HG03439 (cell line): ENCODE data around the gene EML3.
"Not testable (repeated sequence)": the region's sequence is repeated elsewhere in the genome, so short reads cannot be mapped to it uniquely, and the experiment has no call there.

ENCODE experiments used
- ATAC-seq: cut with Tn5 transposase; IDR thresholded peaks from one replicate; pipeline ENCODE4 v1.9.1; 2021; ENCODE audit warnings: mild to moderate bottlenecking, moderate library complexity; ENCODE audit not compliant: unreplicated experiment

The EML3 gene

DNA sequence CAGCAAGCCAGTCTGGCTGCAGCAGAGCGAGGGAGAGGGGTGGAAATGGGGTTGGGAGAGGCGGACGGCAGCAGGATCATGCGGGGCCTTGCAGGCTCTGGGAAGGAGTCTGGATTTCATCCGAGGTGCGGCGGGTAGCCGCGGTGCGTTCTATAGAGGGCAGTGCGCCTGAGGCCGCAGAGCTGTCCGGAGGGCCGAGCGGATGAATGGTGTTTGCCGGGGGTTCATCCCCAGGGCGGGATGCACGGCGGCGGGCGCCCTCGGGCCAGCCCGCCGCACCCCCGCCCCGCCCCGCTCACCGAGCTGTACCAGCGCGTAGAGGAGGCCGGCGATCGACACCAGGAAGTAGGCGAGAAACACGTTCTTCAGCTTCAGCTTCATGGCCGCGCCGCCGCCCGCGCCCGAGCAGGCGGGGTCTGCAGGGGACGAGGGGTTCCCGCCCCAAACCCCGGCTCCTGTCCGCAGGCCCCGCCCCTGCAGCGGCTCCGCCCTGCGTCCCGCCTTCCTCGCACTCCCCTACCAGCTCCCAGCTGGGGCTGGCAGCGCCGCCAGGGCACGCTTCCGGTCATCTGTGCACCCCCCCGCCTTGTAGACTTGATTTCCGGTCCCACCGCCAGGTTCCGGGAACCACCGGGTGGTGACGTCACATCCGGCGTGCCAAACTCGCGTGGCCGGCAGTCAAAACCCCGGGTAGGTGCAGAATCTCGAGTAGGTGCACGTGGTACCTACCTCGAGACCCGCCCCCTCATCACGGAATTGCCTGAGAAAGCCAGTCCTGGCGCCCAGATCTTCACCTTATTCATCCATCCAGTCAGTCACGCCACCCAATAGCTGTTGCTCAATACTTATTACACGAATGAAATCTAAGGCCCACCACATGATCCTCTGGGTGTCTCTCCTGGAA, 9.2 kb upstream of the EML3 start, which contains the start of gene B3GAT3:
TSS of gene B3GAT3 (minus strand) at position 420 of the 904 bp plus-strand sequence. CDS start at position 381, 39 bp downstream.
- ATAC-seq = peak; percentile 95

DNA sequence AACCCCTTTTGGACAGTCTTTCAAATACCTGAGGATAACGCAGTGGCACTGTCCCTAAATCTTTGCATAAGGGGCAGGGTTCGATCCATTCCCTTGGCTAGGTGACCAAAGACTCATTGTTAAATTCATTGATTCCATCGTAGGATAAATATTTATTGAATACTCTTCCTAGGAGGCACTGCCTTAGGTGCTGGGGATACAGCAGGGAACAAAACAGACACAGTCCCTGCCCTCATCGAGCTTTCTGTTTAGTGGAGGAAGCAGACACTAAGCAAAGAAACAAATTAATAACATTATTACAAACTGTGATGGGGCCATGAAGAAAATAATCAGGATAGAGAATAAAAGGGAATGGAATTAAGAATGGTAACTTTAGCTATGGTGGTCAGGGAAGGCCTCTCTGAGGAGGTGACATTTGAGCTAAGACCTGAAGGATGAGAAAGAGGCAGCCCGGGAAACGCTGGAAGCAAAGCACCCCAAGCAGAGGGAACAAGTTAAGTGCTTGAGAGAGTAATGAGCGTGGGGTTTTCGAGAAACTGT, 8.5 kb upstream of the EML3 start:
- no peak for ATAC-seq

DNA sequence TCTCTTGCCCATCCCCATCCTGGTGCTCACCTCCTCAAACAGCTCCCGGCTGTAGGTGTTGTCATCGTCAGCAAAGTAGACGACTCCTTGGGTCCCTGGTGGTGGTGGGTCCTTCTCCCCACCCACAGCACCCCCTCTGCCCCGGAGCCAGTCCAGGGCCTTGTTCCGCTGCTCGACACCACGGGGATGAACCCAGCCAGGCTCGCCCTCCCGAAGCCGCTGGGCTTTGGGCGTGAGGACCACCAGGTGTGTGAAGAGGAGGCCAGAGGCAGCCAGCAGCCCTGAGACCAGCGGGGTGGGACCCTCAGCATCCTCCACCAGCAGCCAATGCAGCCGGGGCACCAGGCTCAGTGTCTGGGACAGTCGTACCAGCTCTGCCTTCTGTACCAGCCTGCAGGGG, 4.4 kb upstream of the EML3 start:
- not testable (repeated sequence) for ATAC-seq

DNA sequence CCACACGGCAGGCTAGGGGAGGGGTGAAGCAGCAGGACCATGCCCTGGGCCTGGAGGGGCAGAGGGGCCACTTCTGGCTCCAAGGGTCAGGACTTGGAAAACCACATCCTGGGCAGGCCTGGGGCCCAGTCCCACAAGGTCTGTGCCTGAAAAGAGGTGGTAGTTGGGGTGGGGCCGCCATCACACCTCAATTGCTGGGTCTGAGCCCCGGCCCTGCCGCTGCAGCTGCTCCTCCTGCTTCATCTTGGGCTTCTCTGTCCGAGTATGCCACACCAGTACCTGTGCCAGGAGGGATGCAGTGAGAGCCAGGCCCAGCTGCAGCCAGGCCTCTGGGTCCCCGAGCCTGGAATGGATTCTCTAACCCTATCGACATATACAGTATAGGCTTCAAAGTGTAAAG, 2.9 kb upstream of the EML3 start:
- no peak for ATAC-seq

DNA sequence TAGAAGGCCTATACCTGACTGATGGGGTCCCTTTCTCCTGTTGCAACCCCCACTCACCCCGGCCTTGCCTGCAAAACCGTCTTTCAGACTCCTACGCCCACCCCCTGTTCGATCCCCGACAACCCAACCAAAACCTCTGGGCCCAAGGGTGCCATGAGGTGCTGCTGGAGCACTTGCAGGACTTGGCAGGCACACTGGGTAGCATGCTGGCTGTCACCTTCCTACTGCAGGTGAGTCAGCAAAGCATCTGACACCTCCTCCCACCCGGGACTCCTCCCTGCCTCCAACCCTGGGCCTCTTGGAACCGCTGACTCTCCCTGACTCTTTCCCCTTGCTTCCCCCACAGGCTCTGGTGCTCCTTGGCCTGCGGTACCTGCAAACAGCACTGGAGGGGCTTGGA, 1.7 kb upstream of the EML3 start:
- ATAC-seq = no peak

DNA sequence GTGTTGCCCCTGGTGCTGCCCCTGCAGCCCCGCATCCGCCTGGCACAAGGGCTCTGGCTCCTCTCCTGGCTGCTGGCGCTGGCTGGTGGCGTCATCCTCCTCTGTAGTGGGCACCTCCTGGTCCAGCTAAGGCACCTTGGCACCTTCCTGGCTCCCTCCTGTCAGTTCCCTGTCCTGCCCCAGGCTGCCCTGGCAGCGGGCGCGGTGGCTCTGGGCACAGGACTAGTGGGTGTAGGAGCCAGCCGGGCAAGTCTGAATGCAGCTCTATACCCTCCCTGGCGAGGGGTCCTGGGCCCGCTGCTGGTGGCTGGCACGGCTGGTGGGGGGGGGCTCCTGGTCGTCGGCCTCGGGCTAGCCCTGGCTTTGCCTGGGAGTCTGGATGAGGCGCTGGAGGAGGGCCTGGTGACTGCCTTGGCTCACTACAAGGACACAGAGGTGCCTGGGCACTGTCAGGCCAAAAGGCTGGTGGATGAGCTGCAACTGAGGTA, 760 bp upstream of the EML3 start:
- ATAC-seq = no peak

DNA sequence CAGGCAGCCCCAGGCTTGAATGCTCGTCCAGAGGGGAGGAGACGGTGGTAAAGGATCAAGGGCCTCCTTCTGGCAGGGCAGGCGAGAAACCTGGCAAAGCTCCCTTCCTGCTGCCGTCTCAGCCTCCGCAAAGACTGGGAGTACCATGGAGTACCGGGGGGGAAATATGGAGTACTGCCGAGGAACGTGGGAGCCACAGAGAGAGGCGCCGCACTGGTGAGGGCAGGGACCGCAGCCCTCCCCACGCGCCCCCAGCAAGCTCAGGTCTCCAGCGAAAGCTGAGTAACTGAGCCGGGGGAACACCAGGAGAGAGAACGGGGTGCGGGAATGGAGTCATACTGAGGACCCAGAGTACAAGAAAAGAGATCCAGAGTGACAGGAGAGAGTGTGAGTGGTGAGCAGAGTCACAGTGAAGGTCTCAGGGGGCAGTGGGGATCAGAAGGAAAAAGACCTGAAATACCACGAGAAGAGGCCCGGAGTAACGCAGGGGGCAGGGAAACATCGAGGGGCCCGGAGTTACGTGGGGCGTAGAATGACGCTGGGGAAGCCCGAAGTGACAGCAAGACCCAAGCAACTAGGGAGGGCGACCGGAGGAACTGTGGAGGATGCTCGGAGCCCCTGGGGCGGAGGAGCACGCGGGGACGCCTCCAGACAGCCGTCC, 740 bp downstream of the EML3 start:
- no peak for ATAC-seq

DNA sequence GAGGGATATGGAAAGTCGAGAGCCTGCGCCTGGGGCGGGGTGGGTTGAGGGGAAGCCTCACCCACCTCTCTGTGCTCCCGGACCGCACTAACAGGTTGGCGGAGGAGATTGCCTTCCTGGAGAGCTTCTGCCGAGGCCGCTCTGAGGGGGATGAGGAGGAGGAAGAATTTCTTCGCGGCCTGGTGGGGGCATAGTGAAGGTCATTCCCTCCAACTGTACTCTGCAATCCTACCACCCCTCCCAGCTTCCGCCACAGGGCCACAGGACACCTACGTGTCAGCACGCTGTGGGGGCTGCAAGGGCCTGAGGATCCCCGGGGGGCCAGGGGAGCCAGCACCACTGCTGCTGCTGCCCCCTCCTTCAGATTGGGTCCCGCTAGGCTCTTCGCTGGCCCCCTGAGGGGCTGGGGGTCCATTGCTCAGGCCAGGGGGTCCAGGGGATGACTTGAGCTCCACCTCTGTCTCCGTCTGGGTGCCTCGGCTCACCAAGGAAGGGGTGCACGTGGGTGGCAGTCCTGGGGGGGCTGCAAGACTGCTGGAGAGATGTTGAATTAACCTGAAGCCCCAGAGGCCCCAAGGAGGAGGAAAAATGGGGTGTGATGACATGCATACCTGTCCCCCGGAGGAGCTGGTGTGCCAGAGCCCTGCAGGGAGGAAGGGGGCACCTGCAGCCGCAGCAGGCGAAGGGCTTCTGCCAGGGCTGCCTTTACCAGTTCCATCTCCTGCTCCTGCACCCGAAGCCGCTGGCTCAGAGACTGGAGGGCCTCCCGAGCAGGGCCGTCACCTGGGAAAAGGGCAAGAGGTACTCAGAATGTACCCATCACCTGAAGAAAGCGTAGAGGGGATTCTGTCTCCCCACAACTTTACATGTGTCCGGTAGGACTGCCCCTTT, 1.5 kb downstream of the EML3 start:
- no peak for ATAC-seq

DNA sequence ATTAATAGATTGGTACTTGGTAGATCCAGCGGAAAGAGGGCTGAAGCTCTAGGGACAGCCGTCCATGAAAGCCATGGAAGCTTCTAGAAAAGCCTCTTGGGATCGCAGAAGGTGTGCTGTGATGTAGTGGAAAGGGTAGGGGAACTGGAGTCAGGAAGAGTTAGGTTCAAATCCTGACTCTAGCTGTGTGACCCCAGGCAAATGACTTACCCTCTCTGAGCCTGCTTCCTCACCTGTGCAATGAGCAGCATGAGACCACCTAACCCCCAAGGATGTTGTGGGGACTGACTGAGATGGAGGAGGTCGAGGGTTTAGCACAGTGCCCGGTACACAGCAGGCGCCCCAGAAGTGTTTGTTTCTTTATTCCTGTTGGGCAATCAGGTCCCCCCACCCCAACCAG, 2.2 kb downstream of the EML3 start:
- no peak for ATAC-seq

DNA sequence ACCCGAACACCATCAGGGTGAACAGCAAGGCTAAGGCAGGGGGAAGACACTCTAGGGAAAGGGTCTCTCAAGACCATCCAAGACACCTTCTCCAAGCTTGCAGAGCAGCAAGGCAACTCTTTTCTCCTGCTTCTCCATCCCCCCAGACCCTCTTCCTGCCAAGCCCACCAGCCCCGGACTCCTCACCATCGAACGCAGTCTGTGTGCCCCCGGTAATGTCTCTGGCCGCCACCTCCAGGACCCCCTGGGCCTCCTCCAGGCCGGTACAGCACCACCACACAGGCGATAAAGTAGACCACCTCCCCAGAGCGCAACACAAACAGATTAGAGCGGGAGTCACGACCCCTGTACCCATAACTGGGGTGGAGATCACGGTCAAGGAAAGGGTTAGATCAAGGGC, 3.8 kb downstream of the EML3 start:
- no peak for ATAC-seq

DNA sequence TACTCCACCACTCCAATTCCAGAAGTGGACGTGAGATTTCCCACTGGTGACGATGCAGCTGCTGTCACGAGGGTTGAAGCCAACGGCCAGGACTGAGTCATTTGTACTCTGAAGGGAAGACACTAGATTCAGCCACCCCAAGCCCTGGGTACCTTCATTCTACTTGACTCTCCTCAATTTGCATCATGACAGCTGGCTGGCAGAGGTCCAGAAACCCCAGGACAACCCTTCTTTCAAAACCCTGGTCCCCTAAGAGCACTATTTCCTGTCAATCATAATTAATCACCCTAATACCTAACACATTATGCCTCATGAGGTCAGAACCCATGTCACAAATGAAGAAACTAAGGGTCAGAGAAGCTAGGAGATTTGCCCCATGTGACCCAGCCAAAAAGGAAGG, 4.9 kb downstream of the EML3 start:
- no peak for ATAC-seq

DNA sequence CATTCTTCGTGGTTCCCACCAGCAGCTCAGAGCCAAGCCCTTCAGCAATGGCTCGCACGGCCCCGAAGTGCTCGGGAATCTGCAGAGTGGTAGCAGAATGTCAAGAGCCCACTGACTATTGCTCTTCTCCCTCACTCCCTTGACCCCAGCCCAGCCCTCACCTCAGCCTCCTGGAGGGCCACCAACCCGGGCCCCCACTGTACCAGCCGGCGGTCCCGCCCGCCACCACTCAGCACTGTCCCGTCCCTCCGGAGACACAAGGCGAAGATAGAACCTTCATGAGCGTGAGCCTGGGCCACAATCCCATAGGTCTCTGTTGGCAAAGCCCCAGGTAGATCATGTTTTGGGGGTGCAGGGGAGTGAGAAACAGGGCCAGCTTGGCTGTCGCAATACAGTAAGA, 6.7 kb downstream of the EML3 start:
- no peak for ATAC-seq

DNA sequence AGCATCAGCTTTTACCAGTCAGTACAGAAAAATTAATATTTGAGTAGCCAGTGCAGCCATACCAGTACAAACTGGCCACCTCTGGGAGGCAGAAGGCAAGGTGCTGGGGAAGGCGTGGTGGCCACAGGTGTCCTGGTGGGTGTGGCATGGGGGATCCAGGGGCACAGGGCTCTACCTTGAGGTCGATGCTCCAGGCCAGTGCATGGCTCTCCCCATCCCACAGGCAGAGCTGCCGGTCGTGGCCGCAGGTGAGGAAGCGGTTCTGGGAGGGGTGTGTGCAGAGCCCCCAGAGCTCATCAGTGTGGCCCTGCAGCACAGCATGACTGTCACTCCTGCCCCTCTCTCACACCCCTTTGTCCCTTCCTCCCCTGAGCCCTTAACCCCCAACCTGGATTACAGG, 7.1 kb downstream of the EML3 start:
- ATAC-seq = no peak

DNA sequence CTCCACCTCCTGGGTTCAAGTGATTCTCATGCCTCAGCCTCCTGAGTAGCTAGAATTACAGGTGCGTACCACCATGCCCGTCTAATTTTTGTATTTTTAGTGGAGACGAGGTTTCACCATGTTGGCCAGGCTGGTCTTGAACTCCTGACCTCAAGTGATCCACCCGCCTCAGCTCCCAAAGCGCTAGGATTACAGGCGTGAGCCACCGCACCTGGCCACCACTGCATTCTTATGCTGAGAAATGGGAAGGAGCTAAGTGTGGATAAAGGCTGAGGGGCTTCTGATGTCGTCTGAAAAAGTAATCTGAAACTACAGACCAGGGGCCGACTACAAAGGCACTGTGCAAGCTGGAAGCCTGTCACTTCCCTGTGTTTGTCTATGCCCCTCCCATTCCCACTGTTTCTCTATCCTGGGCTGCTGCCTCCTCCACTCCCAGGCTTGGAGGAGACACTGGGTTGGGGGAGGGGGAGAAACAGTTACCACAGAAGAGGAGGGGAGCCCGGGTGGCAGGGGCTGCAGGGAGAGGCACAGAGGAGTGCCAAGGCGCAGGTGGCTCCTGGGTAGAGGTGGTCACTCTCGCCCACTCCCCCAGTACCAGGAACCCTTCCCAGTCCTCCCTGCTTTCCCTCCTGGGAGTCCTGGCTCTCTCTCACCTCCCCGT, 8.0 kb downstream of the EML3 start:
- ATAC-seq = no peak

DNA sequence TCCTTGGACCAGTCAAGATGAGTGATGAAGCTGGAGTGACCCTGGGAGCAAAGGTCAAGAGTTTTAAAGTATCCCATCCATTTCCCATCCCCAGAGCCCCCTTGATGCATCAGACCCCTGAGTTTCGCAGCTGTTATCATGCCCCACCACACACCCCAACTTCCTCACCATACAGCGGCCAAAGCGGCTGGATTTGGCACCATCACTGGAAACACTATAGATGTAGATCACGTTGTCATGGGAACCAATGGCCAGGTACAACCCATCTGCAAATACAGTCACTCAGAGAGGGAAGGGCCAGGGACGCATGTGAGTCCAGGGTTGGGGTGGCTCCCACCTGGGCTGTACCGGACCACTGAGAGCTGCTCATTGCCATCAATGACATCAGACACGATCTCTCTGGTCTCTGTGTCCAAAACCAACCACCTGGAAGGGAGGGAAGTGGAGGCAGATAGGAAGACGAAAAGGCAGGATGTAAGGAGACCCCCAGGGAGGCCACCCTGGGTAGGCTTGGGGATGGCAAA, 8.7 kb downstream of the EML3 start:
- no peak for ATAC-seq

DNA sequence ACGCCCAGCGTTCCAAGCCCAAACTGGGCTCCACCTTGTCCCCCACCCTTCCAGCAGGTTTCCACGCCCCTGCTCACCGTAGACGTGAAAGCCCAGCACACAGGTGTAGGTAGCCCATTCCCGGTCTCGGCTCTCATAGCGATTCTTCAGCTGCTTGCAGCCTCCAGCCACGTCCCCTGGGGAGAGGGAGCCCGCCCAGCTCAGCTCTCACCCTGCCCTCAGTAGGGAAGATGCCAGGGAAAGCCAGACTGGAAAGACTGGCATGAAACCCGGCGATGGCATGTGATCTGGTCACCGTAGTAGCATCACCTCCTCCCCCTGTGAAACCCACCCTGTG, 9.5 kb downstream of the EML3 start:
- no peak for ATAC-seq

DNA sequence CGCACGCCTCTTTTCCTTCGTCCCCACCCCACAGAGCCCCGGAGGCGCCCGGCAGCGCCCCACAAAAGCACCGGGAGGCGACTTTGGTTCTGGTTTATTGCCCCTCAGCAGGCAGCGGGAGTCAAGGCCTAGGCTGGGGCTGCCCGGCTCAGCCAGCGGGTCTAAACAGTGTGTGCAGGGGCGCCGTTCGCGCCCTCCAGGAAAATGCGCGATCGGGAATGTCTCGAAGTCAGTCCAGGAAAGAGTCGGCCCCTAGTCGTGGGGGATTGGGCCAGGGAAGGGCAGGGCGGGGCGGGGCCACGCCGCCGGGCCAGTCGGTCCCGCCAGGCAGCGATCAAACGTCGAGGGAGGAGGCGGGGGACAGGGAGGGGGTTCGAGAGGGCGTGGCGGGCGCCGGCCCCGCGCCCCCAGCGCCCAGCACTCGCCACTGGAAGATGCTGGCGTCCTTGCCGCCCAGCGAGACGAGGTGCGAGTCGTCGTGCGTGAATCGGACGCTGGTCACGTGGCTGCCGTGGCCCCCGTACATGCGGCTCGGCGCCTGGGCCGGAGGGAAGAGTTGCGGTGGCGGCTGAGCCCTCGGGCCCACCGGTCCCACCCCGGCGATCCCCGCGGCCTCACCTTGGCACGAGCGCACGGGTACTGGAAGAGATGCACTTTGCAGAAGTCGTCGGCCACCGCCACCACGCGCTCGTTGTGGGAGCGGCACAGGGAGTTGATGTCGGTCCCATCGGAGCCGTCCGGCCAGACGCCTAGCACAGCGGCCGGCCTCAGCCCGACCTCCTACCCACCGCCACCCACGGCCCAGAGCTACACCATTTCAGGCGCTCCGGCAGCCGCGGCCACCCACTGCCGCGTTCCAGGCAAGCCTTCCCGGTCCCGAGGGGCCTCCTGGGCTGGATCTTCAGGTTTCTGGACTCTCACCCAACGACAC, 10.2 kb downstream of the EML3 start:
- ATAC-seq = no peak

DNA sequence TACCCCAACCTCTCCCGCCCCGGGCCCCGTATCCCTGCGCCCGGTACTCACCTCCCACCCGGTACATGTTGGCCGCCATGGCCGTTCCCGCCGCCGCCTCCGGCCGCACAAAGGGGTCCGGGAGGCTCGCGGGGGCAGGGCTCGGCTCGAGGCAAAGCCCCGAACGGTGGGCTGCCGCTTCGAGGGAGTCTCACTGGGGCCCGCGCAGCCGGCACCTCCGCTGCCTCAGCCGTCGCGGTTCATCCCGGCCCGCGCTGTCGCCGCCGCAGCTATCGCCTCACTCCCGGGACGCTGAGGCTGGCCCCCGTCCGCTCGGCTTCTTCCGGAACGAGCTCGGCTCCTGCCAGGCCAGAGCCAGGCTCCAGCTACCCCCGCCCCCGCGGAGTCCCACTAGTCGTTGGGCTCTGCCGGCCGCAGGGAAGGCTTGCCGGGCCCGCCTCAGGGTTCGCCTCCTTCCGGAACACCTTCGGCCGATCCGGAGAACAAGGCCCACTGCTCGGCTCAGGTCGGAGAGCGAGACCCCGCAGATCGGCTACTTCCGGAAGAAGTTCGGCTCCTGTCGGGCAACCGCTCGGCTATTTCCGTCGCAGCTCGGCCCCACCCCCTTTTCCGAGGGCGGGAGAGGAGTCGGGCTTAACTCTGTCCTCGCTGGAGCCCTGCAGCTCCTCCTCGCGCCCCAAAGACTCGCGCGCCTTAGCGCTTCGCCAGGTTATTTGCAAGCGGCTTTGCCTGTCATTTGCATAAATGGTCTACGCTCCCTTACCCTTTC, 11.0 kb downstream of the EML3 start, which contains the start of gene MTA2:
TSS of gene MTA2 (minus strand) at position 494 of the 769 bp plus-strand sequence. CDS start at position 79, 415 bp downstream.
- ATAC-seq = peak; percentile 73

DNA sequence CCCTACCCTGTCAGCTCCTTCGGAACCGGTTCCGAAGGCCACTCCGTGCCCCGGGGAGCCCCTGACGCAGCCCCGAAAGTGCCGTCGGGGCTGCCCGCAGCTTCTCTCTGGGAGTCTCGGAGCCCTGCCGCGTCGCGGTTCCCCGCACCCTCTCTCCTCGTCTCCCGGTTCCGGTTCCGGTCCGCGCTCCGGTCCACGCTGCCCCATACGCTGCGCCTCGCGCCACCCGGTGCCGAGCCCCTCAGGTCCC, 11.5 kb downstream of the EML3 start:
- ATAC-seq = peak; percentile 11
